Adrenal gland (tissue), 12 donors: ENCODE results near the gene AP1G2. TPM values are rescaled to one million over a fixed set of nuclear protein-coding genes. Genes with fewer than 3 reads are reported as not detected.

ENCODE experiments used
- DNase-seq, 7 donors: peaks; one replicate each; pipeline ENCODE4 v3.0.0-alpha.2; 2019 to 2020
- H3K27ac ChIP-seq, 5 donors: fragments of 200-600 bp; sonication (generic) in 4 of 5; 1 replicate in 3 of 5; 2 replicates in 2 of 5; pipeline versions ENCODE4 v1.5.1 to v1.8.0; 2016 to 2020; ENCODE audit warnings: mild to moderate bottlenecking in 1 of 5
- H3K27me3 ChIP-seq: fragments of 200-600 bp; 2 replicates; pipeline ENCODE4 v1.8.0; 2021
- H3K36me3 ChIP-seq, 2 donors: fragments of 200-600 bp; replicated peaks in 1 of 2; 1 replicate in 1 of 2; 2 replicates in 1 of 2; pipeline versions ENCODE4 v1.5.1 to v1.8.0; 2018 to 2022
- H3K4me1 ChIP-seq, 2 donors: fragments of 200-600 bp; replicated peaks in 1 of 2; 1 replicate in 1 of 2; 2 replicates in 1 of 2; pipeline versions ENCODE4 v1.5.1 to v1.8.0; 2018 to 2021
- H3K4me3 ChIP-seq, 4 donors: fragments of 200-600 bp; sonication (generic) in 3 of 4; one replicate each; pipeline ENCODE4 v1.5.1; 2016 to 2018
- H3K9me3 ChIP-seq, 3 donors: fragments of 200-600 bp; sonication (generic) in 1 of 3; replicated peaks in 1 of 3; 1 replicate in 2 of 3; 2 replicates in 1 of 3; pipeline versions ENCODE4 v1.5.1 to v1.8.0; 2016 to 2021
- CTCF ChIP-seq, 6 experiments: fragments of 450-650 bp in 4 of 6; fragments of 200-600 bp in 2 of 6; sonication (generic) in 1 of 6; IDR thresholded peaks; 1 replicate in 5 of 6; 2 replicates in 1 of 6; pipeline versions ENCODE4 v1.5.1 to v1.8.0; 2016 to 2021; ENCODE audit warnings: antibody characterized with exemption in 6 of 6, mild to moderate bottlenecking in 2 of 6, moderate library complexity in 1 of 6
- POLR2A ChIP-seq, 2 donors: fragments of 450-650 bp; IDR thresholded peaks; one replicate each; pipeline ENCODE4 v1.6.1; 2017; ENCODE audit warnings: antibody characterized with exemption in 2 of 2, mild to moderate bottlenecking in 2 of 2, moderate library complexity in 1 of 2
- WGBS, 4 donors: extraction: QIAGEN DNeasy Blood & Tissue Kit in 2 of 4; methylation state at CpG; one replicate each; pipeline versions ENCODE4 v1.1.5 to v1.1.7; 2013 to 2017; 5-methylcytosine and 5-hydroxymethylcytosine counted together
- intact Hi-C, 2 donors: fragments of 100-400 bp; cut with DNase I; formaldehyde crosslinking; loops; one replicate each; pipeline versions ENCODE4 v1.14.1 to v1.15.0; 2022 to 2023
- polyA plus RNA-seq, 3 donors: library from polyadenylated mRNA; stranded (reverse); fragments of 200-250 nt in 2 of 3; fragments of 350-450 nt in 1 of 3; fragmentation: Illumina TruSeq in 1 of 3; extraction: RNeasy Lipid Tissue Mini Kit (QIAGEN cat#74804) in 1 of 3; gene quantifications; one replicate each; pipeline ENCODE4 v1.2.3, GENCODE V29; 2013 to 2014
- total RNA-seq, 9 donors: library from RNA; depleted of rRNA in 4 of 9; stranded (reverse); fragments of >200 nt in 4 of 9; fragments of 120-200 nt in 1 of 9; fragmentation: NEBNext Ultra II Directional in 1 of 9; extraction: Animal tissue kit (Norgen Biotek cat#: 25700) in 1 of 9; gene quantifications; one replicate each; pipeline versions ENCODE4 v1.1.0 to v1.2.4, GENCODE V29; 2013 to 2023
- donor health status: healthy with polysubstance abuse.
- donor health status: Bipolar disorder and iron deficiency.
- donor health status: DM: yes; HTN: yes; CAD: no.
- donor health status: DM: no; HTN: no; CAD: no.
- donor health status: DM: no; HTN: no; CAD: no.
- donor health status: DM: yes; HTN: yes; CAD: no.

The AP1G2 gene
- total and polyA plus RNA-seq, 12 donors: 27.9 to 587 (median 79.5) TPM

- Histone ChIP-seq H3K27me3 (no peaks in the 10 kb centered on the region), H3K4me1 (peaks cover 14 to 25% of the 10 kb centered on the region in 2 donors), H3K4me3 (peak overlapping the region; percentile 97 to 99 (median 98)), H3K27ac (peak overlapping the region in 4 of 5 donors; percentile 95 to 100 (median 96)), H3K36me3 (peaks cover 0 to 34% of the 10 kb centered on the region in 2 donors), H3K9me3 (no peaks in the 10 kb centered on the region)
- no peak for DNase-seq
- intact Hi-C loops: no loop called here
- 43 to 54% (median 47%) methylated on average over 12 to 17 of the region's 17 CpGs for WGBS, 4 donors
- TF ChIP-seq POLR2A (IDR thresholded peaks at IDR 0.05) (no peak), CTCF (IDR thresholded peaks at IDR 0.05) (no peak)
These were observed 10.7 kb downstream of the AP1G2 start for GRCh38 chr14:23556700-23557440.

GRCh38 chr14:23555882-23556699 lies 11.5 kb downstream of the AP1G2 start, which contains the start of gene THTPA:
TSS of gene THTPA (plus strand) at chr14:23556271. CDS start at chr14:23556758, 487 bp downstream.
- DNase-seq: peak; percentile 93 to 98 (median 95)
- H3K4me3 ChIP-seq: peak within 1 kb of the TSS; percentile 97 to 99 (median 98)
- no peaks in the 10 kb centered on the region for H3K27me3 ChIP-seq
- H3K9me3 ChIP-seq: no peaks in the 10 kb centered on the region
- TF ChIP-seq CTCF (IDR thresholded peaks at IDR 0.05) (no peak), POLR2A (IDR thresholded peaks at IDR 0.05) (peak; percentile 2 to 67)
- 0 to 1% (median 1%) methylated on average over 4 to 54 of the region's 54 CpGs for WGBS, 4 donors
- peak within 1 kb of the TSS; percentile 90 to 100 (median 95) for H3K27ac ChIP-seq
- peaks cover 0 to 26% of the 10 kb centered on the region in 2 donors for H3K36me3 ChIP-seq
- H3K4me1 ChIP-seq: peaks cover 14 to 27% of the 10 kb centered on the region in 2 donors
- intact Hi-C loops: no loop called here

GRCh38 chr14:23555533-23555881 lies 12.1 kb downstream of the AP1G2 start:
- Histone ChIP-seq H3K27ac (peak overlapping the region in 4 of 5 donors; percentile 95 to 100 (median 96)), H3K4me1 (peaks cover 14 to 30% of the 10 kb centered on the region in 2 donors), H3K36me3 (peaks cover 0 to 23% of the 10 kb centered on the region in 2 donors), H3K27me3 (no peaks in the 10 kb centered on the region), H3K9me3 (no peaks in the 10 kb centered on the region), H3K4me3 (peak overlapping the region; percentile 97 to 99 (median 98))
- TF ChIP-seq POLR2A (IDR thresholded peaks at IDR 0.05) (no peak), CTCF (IDR thresholded peaks at IDR 0.05) (no peak)
- DNase-seq: no peak
- WGBS, 4 donors: 2 to 4% (median 2%) methylated on average over 6 to 14 of the region's 14 CpGs
- intact Hi-C loops: no loop called here
